NT2/D1 (cell line): ENCODE data around the gene ADAMTS2.

Experiments used
- DNase-seq: peaks from one replicate; pipeline ENCODE4 v3.0.0-alpha.2; 2011; ENCODE audit warnings: low read depth, low spot score
- H3K27me3 ChIP-seq: 2 replicates; pipeline ENCODE4 v1.6.0; 2011; ENCODE audit warnings: mild to moderate bottlenecking; ENCODE audit not compliant: insufficient read length, insufficient read depth
- H3K36me3 ChIP-seq: 2 replicates; pipeline ENCODE4 v1.6.1; 2011; ENCODE audit warnings: mild to moderate bottlenecking, low read length, mixed read lengths; ENCODE audit not compliant: insufficient read depth, insufficient read length
- H3K4me1 ChIP-seq: 2 replicates; pipeline ENCODE4 v1.5.1; 2011; ENCODE audit not compliant: insufficient read depth, insufficient read length
- H3K4me3 ChIP-seq: 2 replicates; pipeline ENCODE4 v1.5.1; 2011; ENCODE audit warnings: low read depth; ENCODE audit not compliant: insufficient read length
- H3K9ac ChIP-seq: 2 replicates; pipeline ENCODE4 v1.6.0; 2011; ENCODE audit warnings: low read depth; ENCODE audit not compliant: insufficient read length
- H3K9me3 ChIP-seq: 2 replicates; pipeline ENCODE4 v1.5.1; 2011; ENCODE audit warnings: mild to moderate bottlenecking, low read length; ENCODE audit not compliant: insufficient read depth
- SUZ12 ChIP-seq: IDR thresholded peaks from 2 replicates; pipeline ENCODE4 v1.6.1; 2011; ENCODE audit not compliant: insufficient read length, insufficient read depth; ENCODE audit errors: extremely low read depth
- YY1 ChIP-seq: IDR thresholded peaks from 2 replicates; pipeline ENCODE4 v1.6.1; 2011; ENCODE audit not compliant: insufficient read length, insufficient read depth
- ZNF274 ChIP-seq: IDR thresholded peaks from 2 replicates; pipeline ENCODE4 v1.6.1; 2011; ENCODE audit warnings: mild to moderate bottlenecking, low read depth, low read length

The ADAMTS2 gene

DNA sequence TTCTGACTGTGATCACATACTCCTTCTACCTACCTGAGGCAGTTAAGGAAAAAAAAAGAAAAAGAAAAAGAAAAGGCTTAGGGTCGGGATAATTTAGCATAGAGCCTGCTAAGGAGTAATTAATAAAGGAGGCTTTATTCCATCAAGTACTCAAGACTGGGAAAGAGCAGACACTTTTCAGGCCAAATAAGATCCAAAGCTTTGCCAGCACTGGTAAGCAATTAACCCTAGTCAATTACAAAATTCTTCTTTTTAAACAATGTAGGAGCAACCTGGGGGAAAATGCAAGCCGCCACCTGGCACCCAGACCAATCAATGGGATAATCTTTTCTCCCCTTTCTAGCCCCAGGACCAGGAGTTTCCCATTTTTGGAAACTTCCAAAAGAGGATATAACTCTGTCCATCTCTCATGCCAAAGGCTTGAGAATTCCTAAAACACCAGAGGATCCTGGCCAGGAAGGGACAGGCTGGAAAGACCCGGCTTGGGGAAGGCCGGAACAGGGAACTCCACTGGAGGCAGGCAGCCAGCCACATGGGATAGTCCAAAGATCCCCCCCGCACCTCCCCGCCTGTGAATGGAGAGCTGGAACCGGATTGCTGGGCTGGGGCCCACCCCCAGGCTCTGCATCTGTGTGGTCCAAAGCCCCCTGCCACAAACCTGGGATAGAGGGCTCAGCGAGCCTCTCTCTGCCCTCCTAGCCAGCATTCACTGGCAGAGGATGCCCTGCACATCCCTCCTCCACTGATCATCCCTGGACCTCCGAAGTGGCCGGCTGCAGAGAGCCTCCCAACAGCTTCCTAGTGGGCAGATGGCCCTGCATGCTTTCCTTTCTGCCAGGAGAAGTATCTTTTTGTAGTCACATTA is 167.3 kb downstream of the ADAMTS2 start:
- Histone ChIP-seq H3K36me3 (no peaks in the 10 kb centered on the region), H3K9me3 (peaks cover 3% of the 10 kb centered on the region; the same call in 1 of the 2 replicates), H3K4me1 (no peaks in the 10 kb centered on the region), H3K27me3 (no peaks in the 10 kb centered on the region), H3K9ac (no peak overlapping the region), H3K4me3 (no peak overlapping the region)
- DNase-seq: no peak
- TF ChIP-seq SUZ12: no peak

DNA sequence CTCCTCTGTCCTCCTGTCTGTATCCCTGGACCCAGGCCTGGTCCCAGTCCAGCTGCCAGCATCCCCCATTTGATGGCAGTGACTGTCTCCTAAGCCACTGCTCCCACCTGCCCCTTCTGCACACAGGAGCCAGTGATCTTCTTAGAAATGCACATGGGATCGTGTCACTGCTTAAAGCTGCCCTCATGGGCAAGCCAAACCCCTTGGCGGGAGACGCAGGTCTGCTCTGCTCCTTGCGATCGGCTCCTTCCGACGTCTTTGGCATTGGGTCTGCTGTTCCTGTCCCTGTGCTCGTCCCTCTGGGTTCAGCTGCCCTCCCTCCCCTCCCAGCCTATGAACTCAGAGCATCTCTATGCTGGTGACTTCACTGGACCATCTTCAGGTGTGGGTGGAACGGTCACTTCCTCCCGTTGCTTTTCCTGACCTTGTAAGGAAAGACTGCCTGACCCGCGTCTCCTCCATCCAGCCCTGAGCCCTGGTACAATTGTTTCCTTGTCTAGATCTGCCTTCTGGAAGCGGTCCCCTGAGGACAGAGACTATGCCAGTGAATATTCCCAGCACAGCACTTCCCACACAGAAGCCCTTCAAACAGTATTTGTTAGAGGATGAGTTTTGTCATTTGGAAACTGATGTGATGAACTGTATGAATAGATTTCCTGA is 168.6 kb downstream of the ADAMTS2 start:
- no peaks in the 10 kb centered on the region for H3K36me3 ChIP-seq
- no peak for DNase-seq
- no peak overlapping the region for H3K9ac ChIP-seq
- peaks cover 3% of the 10 kb centered on the region; the same call in 1 of the 2 replicates for H3K9me3 ChIP-seq
- no peak overlapping the region for H3K4me3 ChIP-seq
- TF ChIP-seq ZNF274 (no peak), YY1 (no peak), SUZ12 (no peak)
- no peaks in the 10 kb centered on the region for H3K4me1 ChIP-seq
- H3K27me3 ChIP-seq: no peaks in the 10 kb centered on the region

DNA sequence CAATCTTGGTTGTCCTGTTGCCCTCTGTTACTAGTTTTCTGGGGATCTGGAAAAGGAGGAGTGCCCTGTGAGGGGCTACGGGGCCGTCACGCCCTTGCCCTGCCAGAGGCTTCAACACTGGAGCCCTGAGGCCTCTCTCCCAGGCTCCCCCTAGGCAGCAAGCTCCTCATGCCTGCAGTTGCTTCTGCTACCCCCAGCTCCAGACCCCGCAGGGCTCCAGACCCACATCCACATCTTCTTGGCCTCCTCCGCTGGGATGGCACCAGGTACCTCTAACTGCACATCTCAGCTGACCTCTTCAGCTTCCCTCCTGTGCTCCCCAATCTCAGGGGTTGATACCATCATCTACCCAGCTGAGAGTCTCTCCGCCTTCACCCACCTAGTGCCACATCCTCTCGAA is 169.1 kb downstream of the ADAMTS2 start:
- Histone ChIP-seq H3K36me3 (no peaks in the 10 kb centered on the region), H3K4me1 (no peaks in the 10 kb centered on the region), H3K9ac (no peak overlapping the region), H3K9me3 (peaks cover 5% of the 10 kb centered on the region; the same call in 1 of the 2 replicates), H3K4me3 (no peak overlapping the region), H3K27me3 (no peaks in the 10 kb centered on the region)
- no peak for DNase-seq
- TF ChIP-seq ZNF274 (no peak), SUZ12 (no peak), YY1 (no peak)

DNA sequence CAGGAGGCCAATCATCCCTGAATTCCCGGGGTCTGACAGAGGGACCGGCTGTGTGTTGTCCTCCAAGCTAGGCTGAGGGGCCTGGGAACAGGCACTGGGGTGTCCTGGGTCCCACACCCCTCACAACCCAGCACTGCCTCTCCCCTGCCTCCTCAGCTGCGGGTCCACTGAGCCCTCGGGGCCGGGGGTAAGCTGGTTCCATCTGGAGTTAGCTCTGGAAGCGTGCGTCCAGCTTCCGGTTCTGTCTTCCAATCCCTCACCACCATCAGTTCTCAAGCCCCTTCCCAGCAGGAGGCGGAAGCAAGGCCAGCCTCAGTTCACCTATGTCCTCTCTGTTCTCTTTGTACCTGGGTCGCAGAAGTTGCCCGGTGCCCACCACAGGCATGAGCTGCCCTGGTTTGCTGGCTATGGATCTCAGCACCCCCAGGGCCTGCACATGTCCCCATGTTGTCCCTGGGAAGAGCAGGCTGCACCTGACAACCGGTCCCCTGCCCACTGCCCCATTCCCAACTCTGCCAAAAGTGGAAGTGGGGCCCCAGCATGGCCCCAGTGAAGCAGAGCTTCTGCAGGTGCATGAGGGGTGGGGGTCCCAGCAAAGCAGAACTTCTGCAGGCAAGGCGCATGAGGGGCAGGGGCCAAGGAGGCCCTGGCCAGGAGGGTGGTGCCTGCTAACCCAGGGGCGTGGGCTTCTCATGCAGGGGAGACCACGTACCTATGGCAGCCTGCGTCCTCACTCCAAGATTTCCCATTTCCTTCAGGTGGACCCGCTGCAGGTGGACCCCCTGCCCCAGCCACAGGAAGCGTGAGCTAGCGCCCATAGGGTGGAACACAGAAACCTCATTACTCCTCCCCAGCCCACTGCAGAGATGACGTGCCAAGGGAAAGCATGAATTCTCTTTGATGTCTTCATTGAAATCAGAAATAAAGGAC is 173.2 kb downstream of the ADAMTS2 start:
- no peak for TF ChIP-seq SUZ12
- no peak for TF ChIP-seq ZNF274
- TF ChIP-seq YY1: no peak
- Histone ChIP-seq H3K36me3 (no peaks in the 10 kb centered on the region), H3K4me1 (peaks cover 6% of the 10 kb centered on the region), H3K4me3 (no peak overlapping the region), H3K9ac (no peak overlapping the region), H3K27me3 (no peaks in the 10 kb centered on the region), H3K9me3 (peaks cover 23% of the 10 kb centered on the region; the same call in 1 of the 2 replicates)
- no peak for DNase-seq

DNA sequence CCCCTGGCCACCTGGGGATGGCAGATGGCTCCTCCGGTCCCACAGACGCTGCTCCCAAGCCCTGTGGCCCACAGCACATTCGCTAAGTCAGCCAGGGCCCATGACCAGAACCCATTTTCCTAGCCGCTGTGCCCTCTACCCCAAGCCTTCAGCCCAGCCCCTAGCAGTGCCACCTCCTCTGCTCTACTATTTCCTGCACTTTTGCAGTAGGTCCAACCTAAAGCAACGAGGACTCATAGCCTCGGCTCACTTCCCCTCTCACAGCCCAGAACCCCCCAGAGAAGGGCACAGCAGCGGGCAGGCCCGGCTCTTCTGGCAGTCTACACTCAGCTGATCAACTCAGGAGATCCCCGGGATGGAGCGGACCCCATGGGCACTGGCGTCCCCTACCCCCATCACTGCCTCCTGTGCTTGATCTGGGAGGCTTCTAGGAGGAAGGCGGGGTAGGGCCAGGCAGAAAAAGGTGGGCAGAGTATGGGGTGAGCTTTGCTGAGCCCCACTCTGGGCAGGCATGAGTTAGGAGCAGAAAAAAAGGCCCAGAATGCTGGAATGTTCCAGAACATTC is 173.9 kb downstream of the ADAMTS2 start:
- Histone ChIP-seq H3K4me1 (peaks cover 6% of the 10 kb centered on the region), H3K4me3 (no peak overlapping the region), H3K9me3 (peaks cover 23% of the 10 kb centered on the region; the same call in 1 of the 2 replicates), H3K36me3 (no peaks in the 10 kb centered on the region), H3K9ac (no peak overlapping the region), H3K27me3 (no peaks in the 10 kb centered on the region)
- TF ChIP-seq SUZ12 (no peak), ZNF274 (no peak), YY1 (no peak)
- no peak for DNase-seq

DNA sequence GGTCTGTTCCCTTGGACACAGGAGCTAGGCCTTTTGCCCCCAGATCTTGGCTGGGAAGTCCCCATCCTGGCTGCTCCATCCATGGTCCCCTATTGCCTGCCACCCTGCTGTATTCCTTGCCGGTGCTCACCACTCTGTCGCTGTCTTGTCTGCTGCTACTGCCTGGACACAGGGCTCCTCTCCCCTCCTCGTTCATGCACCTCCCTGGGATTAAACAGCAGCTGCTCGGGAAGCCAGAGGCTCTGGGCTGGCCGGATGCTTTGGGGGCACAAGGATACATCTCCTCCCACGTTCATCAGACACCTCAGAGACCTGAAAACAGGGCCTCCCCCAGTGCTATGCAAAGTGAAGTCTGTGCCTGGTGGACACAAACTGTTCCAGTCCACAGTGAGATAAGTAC is 174.7 kb downstream of the ADAMTS2 start:
- Histone ChIP-seq H3K4me3 (no peak overlapping the region), H3K4me1 (peaks cover 6% of the 10 kb centered on the region), H3K27me3 (no peaks in the 10 kb centered on the region), H3K9ac (no peak overlapping the region), H3K9me3 (peaks cover 23% of the 10 kb centered on the region; the same call in 1 of the 2 replicates), H3K36me3 (no peaks in the 10 kb centered on the region)
- no peak for DNase-seq
- TF ChIP-seq YY1 (no peak), ZNF274 (no peak), SUZ12 (no peak)
